ENCODE results near the gene CUL4A.
A peak's percentile ranks its signal among the peaks of the same experiment; 100 is the strongest.

The CUL4A gene

GRCh38 chr13:113208421-113209335 is 735 bp upstream of the CUL4A start, which contains the start of gene PCID2:
PCID2 (minus strand) TSS chr13:113208669; CDS start chr13:113208634, 35 bp downstream.
- peak; percentile 89 for DNase-seq (ENCODE audit: low spot score)

- DNase-seq (ENCODE audit: low spot score), result peak; percentile 62
Measured at GRCh38 chr13:113209759-113210421, 477 bp downstream of the CUL4A start.

GRCh38 chr13:113210833-113211232 is 1.4 kb downstream of the CUL4A start:
- DNase-seq (ENCODE audit: low spot score), result no peak

DNA sequence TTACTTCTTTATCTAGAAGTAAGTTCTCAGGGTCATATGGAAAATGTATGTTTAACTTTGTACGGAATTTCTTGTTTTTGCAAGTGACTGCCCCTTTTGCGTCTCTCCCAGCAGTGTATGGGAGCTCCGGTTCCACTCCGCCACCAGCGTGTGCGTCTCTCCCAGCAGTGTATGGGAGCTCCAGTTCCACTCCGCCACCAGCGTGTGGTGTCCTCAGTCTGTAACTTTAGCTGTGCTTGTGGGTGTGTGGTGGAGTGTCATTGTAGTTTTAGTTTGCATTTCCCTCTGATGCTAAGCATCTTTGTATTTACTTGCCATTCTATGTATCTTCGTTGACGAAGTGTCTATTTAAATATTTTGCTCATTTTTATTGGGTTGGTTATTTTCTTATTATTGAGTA is 2.4 kb downstream of the CUL4A start:
- no peak for DNase-seq (ENCODE audit: low spot score)

GRCh38 chr13:113216254-113217048 is 7.0 kb downstream of the CUL4A start:
- no peak for DNase-seq (ENCODE audit: low spot score)

- no peak for DNase-seq (ENCODE audit: low spot score)
Measured at GRCh38 chr13:113218586-113218985, 9.2 kb downstream of the CUL4A start.

- no peak for DNase-seq (ENCODE audit: low spot score)
Measured at GRCh38 chr13:113219256-113219940, 10.0 kb downstream of the CUL4A start.

GRCh38 chr13:113220141-113220598 is 10.8 kb downstream of the CUL4A start:
- DNase-seq (ENCODE audit: low spot score), result no peak

DNA sequence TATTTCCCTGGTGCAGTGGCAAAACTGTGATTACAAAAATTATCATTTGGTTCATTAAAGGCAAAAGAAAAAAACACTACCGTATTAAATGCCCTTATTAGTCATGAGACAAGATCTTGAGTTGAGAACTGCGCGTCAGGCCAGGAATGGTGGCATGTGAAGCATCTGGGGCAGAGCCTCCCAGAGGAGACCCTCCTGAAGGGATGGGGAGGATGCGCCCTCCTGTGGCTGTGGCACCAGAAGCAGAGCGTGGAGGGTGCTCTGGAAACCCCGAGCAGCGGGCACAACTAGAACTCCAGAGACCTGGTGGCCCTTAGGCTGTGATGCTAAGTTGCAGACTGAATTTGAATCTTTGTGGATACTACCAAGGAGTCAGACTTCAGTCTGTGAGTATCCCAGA is 11.5 kb downstream of the CUL4A start:
- DNase-seq (ENCODE audit: low spot score), result no peak

DNA sequence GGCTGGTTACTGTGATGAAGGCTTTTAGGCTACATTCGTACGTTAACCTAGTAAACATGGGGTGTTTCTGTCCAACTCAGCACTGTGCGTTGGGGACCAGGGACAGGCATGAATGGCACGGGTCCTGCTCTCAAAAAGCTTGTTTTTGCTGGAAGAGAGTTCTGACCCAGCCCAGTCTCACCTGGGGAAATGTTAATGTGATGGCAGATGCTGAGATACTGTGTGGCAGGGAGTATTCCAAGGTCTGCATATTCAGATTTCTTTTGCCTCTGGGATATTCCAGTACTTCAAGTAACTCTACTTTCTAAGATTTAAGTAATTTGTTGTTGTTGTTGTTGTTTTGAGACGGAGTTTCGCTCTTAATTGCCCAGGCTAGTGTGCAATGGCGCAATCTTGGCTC is 13.7 kb downstream of the CUL4A start:
- DNase-seq (ENCODE audit: low spot score), result no peak

DNA sequence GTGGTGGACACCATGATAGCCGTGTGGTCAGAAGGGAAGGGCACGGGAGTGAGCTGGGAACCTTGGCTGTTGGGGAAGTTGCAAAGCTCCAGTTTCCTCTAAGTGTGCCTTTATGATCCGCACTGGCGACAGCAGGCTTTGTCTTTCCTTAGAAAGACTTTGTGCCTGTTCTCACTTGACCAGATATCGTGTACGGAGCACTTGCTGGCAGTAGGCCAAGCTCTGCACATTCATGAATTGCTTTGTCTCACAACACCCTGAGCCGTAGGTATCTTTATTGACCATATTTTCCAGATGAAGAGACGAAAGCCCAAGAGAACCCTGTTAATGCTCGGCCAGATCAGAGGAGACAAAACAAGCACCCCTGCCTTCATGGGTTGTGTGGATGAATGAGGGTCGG is 15.1 kb downstream of the CUL4A start:
- DNase-seq (ENCODE audit: low spot score), result no peak

DNA sequence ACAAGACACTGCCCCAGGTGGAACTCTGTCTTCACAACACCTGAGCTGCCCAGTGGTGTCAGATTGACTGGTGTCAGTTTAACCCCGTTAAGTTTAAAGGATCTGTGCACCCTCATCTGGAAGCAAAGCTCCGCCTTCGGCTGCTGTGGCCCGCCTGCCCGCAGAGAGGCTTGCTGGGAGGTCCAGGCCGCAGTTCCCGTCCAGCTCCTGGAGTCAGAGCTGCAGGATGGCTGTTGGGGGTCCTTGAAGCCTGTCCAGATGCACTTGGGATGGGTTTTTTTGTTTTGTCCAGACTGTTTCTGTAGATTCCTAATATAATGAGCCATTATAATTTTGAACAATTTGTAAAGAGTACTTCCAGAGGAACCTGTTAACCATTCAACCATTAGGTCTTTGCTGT is 16.1 kb downstream of the CUL4A start:
- DNase-seq (ENCODE audit: low spot score), result no peak

DNA sequence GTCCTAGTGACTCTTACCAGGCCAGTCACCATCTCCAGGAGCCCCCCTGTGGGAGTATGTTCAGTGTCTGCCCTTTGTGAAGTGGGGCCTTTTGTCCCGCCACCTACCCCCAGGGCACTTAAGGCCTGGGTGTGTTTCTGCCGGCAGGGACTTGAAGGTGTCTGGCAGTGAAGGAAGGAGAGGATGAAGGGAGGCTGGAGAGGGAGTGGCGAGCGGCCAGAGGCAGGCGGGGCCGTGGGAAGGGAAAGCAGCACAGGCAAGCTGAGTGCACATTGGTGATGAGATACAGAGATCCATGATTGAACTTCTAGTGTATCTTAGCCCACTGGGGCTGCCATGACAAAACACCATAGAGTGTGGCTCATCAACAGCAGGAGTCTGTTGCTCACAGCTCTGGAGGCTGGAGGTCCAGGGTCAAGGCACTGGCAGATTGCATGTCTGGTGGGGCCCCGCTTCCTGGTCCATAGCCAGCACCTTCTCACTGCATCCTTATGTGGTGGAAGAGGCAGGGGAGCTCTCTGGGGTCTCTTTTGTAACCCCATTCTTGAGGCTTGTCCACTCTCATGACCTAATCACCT is 17.5 kb downstream of the CUL4A start:
- DNase-seq (ENCODE audit: low spot score), result no peak

GRCh38 chr13:113229161-113229560 is 19.7 kb downstream of the CUL4A start:
- DNase-seq (ENCODE audit: low spot score), result no peak

DNA sequence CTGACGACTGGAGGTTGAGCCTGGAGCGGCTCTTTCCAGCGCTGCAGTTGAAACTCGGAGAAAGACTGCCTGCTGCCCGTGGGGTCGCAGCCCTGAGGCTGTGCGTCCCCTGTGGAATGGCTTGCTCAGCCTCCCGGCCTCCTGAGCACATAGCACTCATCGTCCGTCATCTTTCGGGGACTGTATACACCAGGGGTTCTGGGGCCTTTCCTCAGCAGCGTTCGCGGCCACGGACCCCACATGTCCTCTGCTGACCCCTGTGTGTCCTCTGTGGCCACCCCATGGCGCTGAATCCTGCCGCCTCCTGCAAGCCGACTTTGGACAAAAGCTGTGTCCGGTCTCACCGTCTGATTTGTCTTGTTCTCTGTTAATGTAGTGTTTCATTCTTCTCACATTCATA is 20.4 kb downstream of the CUL4A start:
- no peak for DNase-seq (ENCODE audit: low spot score)

DNA sequence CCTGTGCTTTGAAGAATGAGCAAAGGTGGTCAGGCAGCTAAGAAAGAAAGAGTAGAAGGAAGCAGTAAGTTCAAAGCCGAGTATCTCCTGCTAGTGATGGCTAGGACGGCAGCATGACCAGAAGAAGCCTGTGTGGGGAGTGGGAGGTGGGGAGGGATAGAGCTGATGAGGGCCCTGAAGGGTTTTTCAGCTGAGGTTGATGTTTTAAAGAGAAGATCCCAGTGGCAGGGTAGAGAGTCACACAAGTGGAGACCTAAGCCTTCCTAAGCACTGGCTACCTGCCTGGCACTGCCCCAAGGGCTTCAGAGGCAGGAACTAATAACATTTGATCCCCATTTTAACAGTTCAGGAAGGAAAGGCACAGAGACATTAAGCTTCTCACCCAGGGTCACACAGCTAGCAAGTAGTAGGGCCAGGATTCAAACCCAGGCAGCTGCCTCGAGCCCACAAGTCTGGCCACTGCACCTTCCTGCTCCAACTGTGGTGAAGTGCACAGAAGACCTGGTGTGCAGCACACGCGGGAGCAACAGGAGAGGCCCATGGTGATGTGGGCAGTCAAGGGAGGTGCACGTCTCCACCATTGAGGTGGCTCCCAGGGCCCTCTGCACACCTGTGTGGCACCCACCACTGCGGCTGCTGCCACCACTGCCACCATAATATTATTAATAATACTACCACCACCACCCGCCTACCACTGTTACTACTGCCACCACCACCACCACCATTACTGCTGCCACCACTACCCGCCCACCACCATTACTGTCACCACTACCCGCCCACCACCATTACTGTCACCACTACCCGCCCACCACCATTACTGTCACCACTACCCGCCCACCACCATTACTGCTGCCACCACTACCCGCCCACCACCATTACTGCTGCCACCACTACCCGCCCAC is 22.1 kb downstream of the CUL4A start:
- no peak for DNase-seq (ENCODE audit: low spot score)

- no peak for DNase-seq (ENCODE audit: low spot score)
Measured at GRCh38 chr13:113232208-113233003, 23.0 kb downstream of the CUL4A start.

- no peak for DNase-seq (ENCODE audit: low spot score)
Measured at GRCh38 chr13:113233101-113233500, 23.7 kb downstream of the CUL4A start.

GRCh38 chr13:113238536-113238935 is 29.1 kb downstream of the CUL4A start:
- no peak for DNase-seq (ENCODE audit: low spot score)

- DNase-seq (ENCODE audit: low spot score), result no peak
Measured at GRCh38 chr13:113239357-113239756, 29.9 kb downstream of the CUL4A start.

Measured in activated CD4-positive, alpha-beta T cell treated with anti-CD3 and anti-CD28 coated beads, Interleukin-2, Interleukin-4, amounts not matched to agents 100 ng/mL and 50 ng/mL, durations not matched to agents 16 hours and 8 hours (primary cell).